Uterus (tissue), 4 donors: ENCODE data around the gene F2. TPM values are rescaled to one million over a fixed set of nuclear protein-coding genes. Genes with fewer than 3 reads are reported as not detected.

ENCODE experiments used
- DNase-seq, 2 donors: peaks; one replicate each; pipeline ENCODE4 v3.0.0-alpha.2; 2019 to 2020
- H3K27ac ChIP-seq, 2 donors: fragments of 200-600 bp; sonication (generic); 1 replicate in 1 of 2; 2 replicates in 1 of 2; pipeline ENCODE4 v1.5.1; 2016 to 2018
- H3K27me3 ChIP-seq, 2 donors: fragments of 200-600 bp; sonication (generic); one replicate each; pipeline ENCODE4 v1.5.1; 2018 to 2019; ENCODE audit warnings: control low read depth in 1 of 2
- H3K36me3 ChIP-seq, 2 donors: fragments of 200-600 bp; sonication (generic); one replicate each; pipeline ENCODE4 v1.5.1; 2019; ENCODE audit warnings: control low read depth in 1 of 2
- H3K4me1 ChIP-seq, 2 donors: fragments of 200-600 bp; sonication (generic); one replicate each; pipeline ENCODE4 v1.5.1; 2018 to 2019; ENCODE audit warnings: control low read depth in 1 of 2
- H3K4me3 ChIP-seq, 2 donors: fragments of 200-600 bp; sonication (generic); 1 replicate in 1 of 2; 2 replicates in 1 of 2; pipeline ENCODE4 v1.5.1; 2018 to 2019; ENCODE audit warnings: mild to moderate bottlenecking in 1 of 2
- H3K9me3 ChIP-seq, 2 donors: fragments of 200-600 bp; sonication (generic); one replicate each; pipeline ENCODE4 v1.5.1; 2019; ENCODE audit warnings: control low read depth in 1 of 2
- CTCF ChIP-seq, 4 experiments: fragments of 200-600 bp in 2 of 4; fragments of 450-650 bp in 2 of 4; sonication (generic) in 2 of 4; IDR thresholded peaks; one replicate each; pipeline ENCODE4 v1.5.1; 2016 to 2019; ENCODE audit warnings: antibody characterized with exemption in 4 of 4, mild to moderate bottlenecking in 2 of 4, moderate library complexity in 1 of 4
- POLR2A ChIP-seq, 2 donors: fragments of 450-650 bp; IDR thresholded peaks; one replicate each; pipeline ENCODE4 v1.6.1; 2016; ENCODE audit warnings: antibody characterized with exemption in 2 of 2, mild to moderate bottlenecking in 1 of 2, moderate library complexity in 1 of 2
- intact Hi-C: fragments of 100-400 bp; cut with DNase I; formaldehyde crosslinking; loops from one replicate; pipeline ENCODE4 v1.15.1; 2023; ENCODE audit warnings: low total_unique reads
- total RNA-seq, 4 donors: library from RNA; depleted of rRNA in 3 of 4; stranded (reverse); fragments of >200 nt in 3 of 4; gene quantifications; one replicate each; pipeline versions ENCODE4 v1.1.0 to v1.2.4, GENCODE V29; 2014 to 2023
- donor health status: DM: yes; HTN: yes; CAD: no.

Gene F2
- total RNA-seq, 4 donors from 2014 or later: 0.27 TPM; not detected in 3

GRCh38 chr11:46761807-46762206 is 42.8 kb downstream of the F2 start:
- Histone ChIP-seq H3K36me3 (no peaks in the 10 kb centered on the region), H3K4me1 (no peaks in the 10 kb centered on the region), H3K27me3 (no peaks in the 10 kb centered on the region), H3K4me3 (no peak overlapping the region), H3K27ac (no peak overlapping the region), H3K9me3 (no peaks in the 10 kb centered on the region)
- intact Hi-C loops: no loop called here
- no peak for DNase-seq
- TF ChIP-seq CTCF (IDR thresholded peaks at IDR 0.05) (no peak), POLR2A (IDR thresholded peaks at IDR 0.05) (no peak)

GRCh38 chr11:46762248-46762647 is 43.2 kb downstream of the F2 start:
- Histone ChIP-seq H3K27ac (no peak overlapping the region), H3K27me3 (no peaks in the 10 kb centered on the region), H3K36me3 (no peaks in the 10 kb centered on the region), H3K9me3 (no peaks in the 10 kb centered on the region), H3K4me3 (no peak overlapping the region), H3K4me1 (no peaks in the 10 kb centered on the region)
- TF ChIP-seq CTCF (IDR thresholded peaks at IDR 0.05) (no peak), POLR2A (IDR thresholded peaks at IDR 0.05) (no peak)
- intact Hi-C loops: no loop called here
- DNase-seq: no peak

- no peaks in the 10 kb centered on the region for H3K9me3 ChIP-seq
- TF ChIP-seq CTCF (IDR thresholded peaks at IDR 0.05): no peak
- TF ChIP-seq POLR2A (IDR thresholded peaks at IDR 0.05): no peak
- H3K27me3 ChIP-seq: no peaks in the 10 kb centered on the region
- DNase-seq: no peak
- H3K27ac ChIP-seq: no peak overlapping the region
- no peak overlapping the region for H3K4me3 ChIP-seq
- no peaks in the 10 kb centered on the region for H3K4me1 ChIP-seq
- intact Hi-C loops: no loop called here
- no peaks in the 10 kb centered on the region for H3K36me3 ChIP-seq
These were observed 47.6 kb downstream of the F2 start for GRCh38 chr11:46766656-46767055.

GRCh38 chr11:46769636-46770221 is 50.7 kb downstream of the F2 start:
- DNase-seq: no peak
- TF ChIP-seq CTCF (IDR thresholded peaks at IDR 0.05): no peak
- TF ChIP-seq POLR2A (IDR thresholded peaks at IDR 0.05): no peak
- Histone ChIP-seq H3K36me3 (no peaks in the 10 kb centered on the region), H3K4me3 (no peak overlapping the region), H3K27me3 (no peaks in the 10 kb centered on the region), H3K27ac (no peak overlapping the region), H3K9me3 (no peaks in the 10 kb centered on the region), H3K4me1 (no peaks in the 10 kb centered on the region)
- intact Hi-C loops: no loop called here

GRCh38 chr11:46776878-46777277 is 57.9 kb downstream of the F2 start:
- TF ChIP-seq POLR2A (IDR thresholded peaks at IDR 0.05): no peak
- TF ChIP-seq CTCF (IDR thresholded peaks at IDR 0.05): no peak
- no peak for DNase-seq
- H3K4me3 ChIP-seq: no peak overlapping the region
- no peaks in the 10 kb centered on the region for H3K36me3 ChIP-seq
- no peaks in the 10 kb centered on the region for H3K27me3 ChIP-seq
- no peak overlapping the region for H3K27ac ChIP-seq
- H3K9me3 ChIP-seq: no peaks in the 10 kb centered on the region
- intact Hi-C loops: no loop called here
- H3K4me1 ChIP-seq: no peaks in the 10 kb centered on the region
